NCI-H1694 treated with DMSO at 0.1 percent for 48 hours (cell line): ENCODE measurements around the gene GOLGA3.
A peak's percentile ranks its signal among the peaks of the same experiment; 100 is the strongest.
"Not testable (repeated sequence)": the region's sequence is repeated elsewhere in the genome, so short reads cannot be mapped to it uniquely, and the experiment has no call there.

Source experiments
- DNase-seq: peaks from one replicate; lab custom pipeline; 2025; lab: John Stamatoyannopoulos, UW

GOLGA3 gene

GRCh38 chr12:132776816-132777568, 51.7 kb downstream of the GOLGA3 start:
- DNase-seq = peak; percentile 14

GRCh38 chr12:132776230-132776625, 52.4 kb downstream of the GOLGA3 start:
- not testable (repeated sequence) for DNase-seq

GRCh38 chr12:132775502-132776229, 53.0 kb downstream of the GOLGA3 start:
- DNase-seq = no peak

GRCh38 chr12:132774646-132775275, 53.9 kb downstream of the GOLGA3 start:
- no peak for DNase-seq

GRCh38 chr12:132774159-132774558, 54.5 kb downstream of the GOLGA3 start:
- DNase-seq = no peak

- no peak for DNase-seq
Measured at GRCh38 chr12:132773077-132773955, 55.4 kb downstream of the GOLGA3 start.

GRCh38 chr12:132772606-132773005, 56.1 kb downstream of the GOLGA3 start:
- DNase-seq = no peak

- DNase-seq = no peak
Measured at GRCh38 chr12:132771126-132771838, 57.4 kb downstream of the GOLGA3 start.

- DNase-seq = no peak
Measured at GRCh38 chr12:132766380-132767085, 62.1 kb downstream of the GOLGA3 start.

- no peak for DNase-seq
Measured at GRCh38 chr12:132765361-132765760, 63.3 kb downstream of the GOLGA3 start.

- no peak for DNase-seq
Measured at GRCh38 chr12:132764231-132764630, 64.4 kb downstream of the GOLGA3 start.

- peak; percentile 28 for DNase-seq
Measured at GRCh38 chr12:132761921-132762583, 66.6 kb downstream of the GOLGA3 start.

GRCh38 chr12:132761032-132761920, 67.4 kb downstream of the GOLGA3 start, which contains the start of gene ANKLE2:
Gene ANKLE2, minus strand, starts transcription at chr12:132761832. Its CDS starts 34 bp downstream, at chr12:132761798.
- DNase-seq = no peak

- DNase-seq = no peak
Measured at GRCh38 chr12:132759359-132759758, 69.3 kb downstream of the GOLGA3 start.

GRCh38 chr12:132758825-132759224, 69.8 kb downstream of the GOLGA3 start:
- DNase-seq = not testable (repeated sequence)

GRCh38 chr12:132754160-132754932, 74.3 kb downstream of the GOLGA3 start:
- DNase-seq = no peak

GRCh38 chr12:132753670-132754069, 75.0 kb downstream of the GOLGA3 start:
- DNase-seq = not testable (repeated sequence)

- DNase-seq = no peak
Measured at GRCh38 chr12:132748319-132748718, 80.3 kb downstream of the GOLGA3 start.
